K562 (cell line): ENCODE data around the gene RPH3AL. TPM values are rescaled to one million over a fixed set of nuclear protein-coding genes. Genes with fewer than 3 reads are reported as not detected.

Experiments used
- ATAC-seq: fragments of 200-7000 bp; cut with Tn5 transposase; 3 replicates; pipeline ENCODE4 v1.9.1; 2020; ENCODE audit warnings: moderate library complexity
- BruUV-seq: library from RNA; stranded (reverse); fragments of 400-500 nt; replicated peaks from 2 replicates; lab custom pipeline; 2021; lab: Mats Ljungman, UMichigan
- CTCF ChIA-PET: fragments of 300-600 bp; formaldehyde crosslinking; extraction: SDS; loops from one replicate; lab custom pipeline; 2021; ENCODE audit warnings: low intra/inter-chr PET ratio; lab: Yijun Ruan, JAX
- POLR2A ChIA-PET: fragments of 300-600, 350-650 bp; sonication (Branson Sonifier 250); formaldehyde crosslinking; extraction: SDS; loops from one replicate; lab custom pipeline; 2021; ENCODE audit warnings: antibody characterized with exemption, inconsistent platforms; lab: Yijun Ruan, JAX
- DNase-seq, 4 experiments: peaks; one replicate each; pipeline versions ENCODE4 v3.0.0 to v3.0.0-alpha.2; 2011 to 2018; ENCODE audit warnings: low spot score in 3 of 4, mixed read lengths in 3 of 4; ENCODE audit errors: extremely low read depth in 1 of 4
- FAIRE-seq: peaks from 2 replicates; lab custom pipeline; 2011; peaks lifted over from hg19 to GRCh38; lab: Jason Lieb, UNC
- H2AFZ ChIP-seq: 2 replicates; pipeline ENCODE4 v1.6.0; 2011; ENCODE audit warnings: low read depth, low read length, control low read depth, inconsistent platforms
- H3K27ac ChIP-seq: fragments of 200-600 bp; 3 replicates; pipeline ENCODE4 v1.8.0; 2011; ENCODE audit warnings: low read depth, mild to moderate bottlenecking, control low read depth, inconsistent platforms, low read length, moderate library complexity, mixed read lengths; ENCODE audit errors: extremely low read depth
- H3K27me3 ChIP-seq, 2 experiments: fragments of 300-600 bp in 1 of 2; 2 replicates in 1 of 2; 3 replicates in 1 of 2; pipeline versions ENCODE4 v1.6.0 to v1.8.0; 2011; ENCODE audit warnings: inconsistent platforms in 2 of 2, low read length in 2 of 2, mild to moderate bottlenecking in 1 of 2, mixed read lengths in 1 of 2, moderate library complexity in 1 of 2; ENCODE audit not compliant: control insufficient read depth in 2 of 2, insufficient read depth in 2 of 2
- H3K36me3 ChIP-seq: fragments of 300-600 bp; 3 replicates; pipeline ENCODE4 v1.8.0; 2011; ENCODE audit warnings: mild to moderate bottlenecking, low read length, inconsistent platforms; ENCODE audit not compliant: control insufficient read depth, insufficient read depth
- H3K4me1 ChIP-seq, 2 experiments: fragments of 200-600 bp in 1 of 2; replicated peaks in 1 of 2; 2 replicates in 1 of 2; 3 replicates in 1 of 2; pipeline versions ENCODE4 v1.5.1 to v1.8.0; 2011; ENCODE audit warnings: inconsistent platforms in 2 of 2, low read length in 2 of 2, mild to moderate bottlenecking in 1 of 2, mixed read lengths in 1 of 2, moderate library complexity in 1 of 2; ENCODE audit not compliant: control insufficient read depth in 2 of 2, insufficient read depth in 2 of 2
- H3K4me2 ChIP-seq: 2 replicates; pipeline ENCODE4 v1.6.1; 2011; ENCODE audit warnings: low read length, control low read depth, inconsistent platforms, mixed read lengths; ENCODE audit not compliant: insufficient read depth
- H3K4me3 ChIP-seq: fragments of 200-600 bp; sonication (generic), shearing (Covaris generic); 2 replicates; pipeline ENCODE4 v1.5.1; 2016; ENCODE audit warnings: control low read depth, inconsistent platforms
- H3K79me2 ChIP-seq: fragments of 200-600 bp; 3 replicates; pipeline ENCODE4 v1.8.0; 2011; ENCODE audit warnings: low read length, inconsistent platforms; ENCODE audit not compliant: control insufficient read depth, insufficient read depth
- H3K9ac ChIP-seq, 2 experiments: 2 replicates each; pipeline versions ENCODE4 v1.6.0 to v1.6.1; 2011; ENCODE audit warnings: low read depth in 2 of 2, low read length in 2 of 2, control low read depth in 1 of 2, inconsistent platforms in 1 of 2, mild to moderate bottlenecking in 1 of 2, mixed read lengths in 1 of 2; ENCODE audit not compliant: insufficient read depth in 1 of 2
- H3K9me1 ChIP-seq: one replicate; pipeline ENCODE4 v1.6.0; 2011; ENCODE audit warnings: inconsistent platforms, mild to moderate bottlenecking, low read length, moderate library complexity; ENCODE audit not compliant: control insufficient read depth, insufficient read depth
- H3K9me3 ChIP-seq: replicated peaks from 2 replicates; pipeline ENCODE4 v1.5.1; 2011; ENCODE audit warnings: low read depth, low read length, inconsistent platforms; ENCODE audit not compliant: control insufficient read depth, insufficient read depth
- H4K20me1 ChIP-seq: replicated peaks from 2 replicates; pipeline ENCODE4 v1.6.1; 2011; ENCODE audit warnings: low read length, inconsistent platforms, mixed read lengths; ENCODE audit not compliant: control insufficient read depth, insufficient read depth
- BCOR ChIP-seq: fragments of 450-650 bp; IDR thresholded peaks from 2 replicates; pipeline ENCODE4 v1.6.1; 2016
- ETV1 ChIP-seq: fragments of 450-650 bp; conservative IDR thresholded peaks from 2 replicates; pipeline ENCODE4 v1.6.1; 2016; ENCODE audit warnings: missing genetic modification characterization, control low read depth, low read depth, missing compliant biosample characterization
- NR2C1 ChIP-seq, 2 experiments: fragments of 450-650 bp; IDR thresholded peaks; 2 replicates each; pipeline ENCODE4 v1.6.1; 2017; ENCODE audit warnings: mild to moderate bottlenecking in 2 of 2, antibody characterized with exemption in 1 of 2, inconsistent platforms in 1 of 2, missing compliant biosample characterization in 1 of 2, missing genetic modification characterization in 1 of 2
- PCBP1 ChIP-seq: fragments of 200-400 bp; formaldehyde crosslinking; IDR thresholded peaks from 2 replicates; pipeline ENCODE4 v1.6.1; 2018; ENCODE audit warnings: mild to moderate bottlenecking, low read depth, low read length; ENCODE audit not compliant: poor library complexity, severe bottlenecking
- POLR2H ChIP-seq: IDR thresholded peaks from 2 replicates; pipeline ENCODE4 v1.6.1; 2016; ENCODE audit warnings: missing genetic modification characterization, low read depth, mild to moderate bottlenecking, control low read depth, missing compliant biosample characterization, moderate library complexity
- RAD21 ChIP-seq, 2 experiments: fragments of 250-450 bp in 1 of 2; fragments of 450-650 bp in 1 of 2; sonication (Bioruptor Pico) in 1 of 2; formaldehyde crosslinking in 1 of 2; IDR thresholded peaks in 1 of 2; conservative IDR thresholded peaks in 1 of 2; 2 replicates each; pipeline versions ENCODE4 v1.4.0 to v1.8.0; 2020 to 2022; ENCODE audit warnings: mild to moderate bottlenecking in 2 of 2, moderate library complexity in 1 of 2
- RAD51 ChIP-seq: fragments of 450-650 bp; IDR thresholded peaks from 2 replicates; pipeline ENCODE4 v1.7.1; 2016; ENCODE audit warnings: low read depth, mild to moderate bottlenecking, borderline replicate concordance
- RERE ChIP-seq: sonication (generic); formaldehyde crosslinking; IDR thresholded peaks from 2 replicates; pipeline ENCODE4 v1.8.0; 2023; ENCODE audit warnings: missing genetic modification reagents, mild to moderate bottlenecking, borderline replicate concordance
- TRIM24 ChIP-seq, 2 experiments: fragments of 450-650 bp; IDR thresholded peaks; 2 replicates each; pipeline ENCODE4 v1.6.1; 2016
- U2AF2 ChIP-seq: fragments of 200-400 bp; formaldehyde crosslinking; optimal IDR thresholded peaks from 2 replicates; pipeline ENCODE3; 2017; ENCODE audit warnings: low read depth, mild to moderate bottlenecking, low read length
- WHSC1 ChIP-seq: IDR thresholded peaks from one replicate; pipeline ENCODE4 v1.6.1; 2012; ENCODE audit warnings: low read length, control low read depth, inconsistent platforms
- ZFP30 ChIP-seq: fragments of 250-450 bp; sonication (Bioruptor Pico); IDR thresholded peaks from 2 replicates; pipeline ENCODE4 v1.8.0; 2022; ENCODE audit warnings: moderate library complexity, mild to moderate bottlenecking, inconsistent platforms, borderline replicate concordance
- ZNF212 ChIP-seq: fragments of 450-650 bp; formaldehyde crosslinking; IDR thresholded peaks from 2 replicates; pipeline ENCODE4 v1.4.0; 2020; ENCODE audit warnings: mild to moderate bottlenecking
- ZNF23 ChIP-seq: fragments of 250-450 bp; sonication (Bioruptor Pico); IDR thresholded peaks from 2 replicates; pipeline ENCODE4 v1.4.0; 2020; ENCODE audit warnings: mild to moderate bottlenecking
- WGBS: fragments of 100-300 bp; shearing (Covaris generic); methylation state at CpG from one replicate; pipeline ENCODE4 v1.1.6; 2016; ENCODE audit warnings: low coverage, mixed read lengths; ENCODE audit not compliant: insufficient coverage; ENCODE audit errors: missing lambda C conversion rate; 5-methylcytosine and 5-hydroxymethylcytosine counted together
- in situ Hi-C: fragments of 300-500 bp; cut with MboI; formaldehyde crosslinking; loops from 4 replicates; pipeline ENCODE4 v1.15.0; 2018; ENCODE audit warnings: inconsistent platforms, mixed read lengths
- intact Hi-C: fragments of 100-400 bp; cut with micrococcal nuclease; formaldehyde crosslinking; loops from 2 replicates; pipeline ENCODE4 v1.14.2; 2022
- polyA plus RNA-seq, 8 experiments: library from polyadenylated mRNA; depleted of rRNA in 4 of 8; stranded (reverse) in 5 of 8; unstranded in 3 of 8; fragments of >200 nt; fragmentation: Nextera tagmentation in 2 of 8; fragmentation: Illumina TruSeq in 1 of 8; extraction: Ambion mirVana in 2 of 8; extraction: Trizol in 1 of 8; gene quantifications; 2 replicates each; pipeline versions ENCODE4 v1.2.1 to v1.2.3, GENCODE V29; 2011 to 2014; ENCODE audit warnings: inconsistent platforms in 1 of 8, missing spikeins in 1 of 8
- total RNA-seq, 7 experiments: library from RNA; depleted of rRNA in 6 of 7; stranded (reverse); fragments of >200 nt in 6 of 7; fragmentation: Illumina TruSeq in 2 of 7; extraction: Trizol in 2 of 7; gene quantifications; 2 replicates each; pipeline versions ENCODE4 v1.2.1 to v1.2.3, GENCODE V29; 2011 to 2021; ENCODE audit warnings: low replicate concordance in 1 of 7
- TF ChIP-seq, protein P1 (sequence below): fragments of 450-650 bp; conservative IDR thresholded peaks from 2 replicates; pipeline ENCODE4 v1.6.1; 2016; ENCODE audit warnings: missing genetic modification characterization, low read depth, mild to moderate bottlenecking, control low read depth, missing compliant biosample characterization
- TF ChIP-seq, protein P2 (sequence below): sonication (generic); formaldehyde crosslinking; IDR thresholded peaks from 2 replicates; pipeline ENCODE4 v1.9.0; 2022; ENCODE audit warnings: mild to moderate bottlenecking, missing genetic modification reagents

The RPH3AL gene
- total and polyA plus RNA-seq, 9 of the 15 experiments (the other 6 are each of a cell fraction or from before 2014, with no cell fraction given), result 0.18 to 1.7 (median 0.39) TPM

- Histone ChIP-seq H2AFZ (no peak overlapping the region), H3K79me2 (no peaks in the 10 kb centered on the region), H4K20me1 (no peaks in the 10 kb centered on the region), H3K36me3 (no peaks in the 10 kb centered on the region), H3K9me1 (no peaks in the 10 kb centered on the region), H3K27me3 (peaks cover 0 to 24% of the 10 kb centered on the region in 2 experiments; a peak in 2 of 5 replicates), H3K27ac (no peak overlapping the region), H3K9me3 (no peaks in the 10 kb centered on the region), H3K4me2 (no peak overlapping the region), H3K9ac (no peak overlapping the region), H3K4me1 (no peaks in the 10 kb centered on the region), H3K4me3 (no peak overlapping the region)
- no TSS peak for BruUV-seq
- intact Hi-C loops (no loop called here), in situ Hi-C loops (no loop called here)
- WGBS, result 4% methylated on average over 17 of the region's 23 CpGs
- ATAC-seq, result no peak
- DNase-seq, result no peak
- POLR2A ChIA-PET, result no interaction called here
- no peak for FAIRE-seq
- CTCF ChIA-PET, result no interaction called here
- TF ChIP-seq ZNF23 (CRISPR knock-in tag), result no peak
- TF ChIP-seq TRIM24 (IDR thresholded peaks at IDR 0.05), result no peak
- TF ChIP-seq U2AF2, result no peak
- TF ChIP-seq RAD51, result no peak
- no peak for TF ChIP-seq WHSC1
- TF ChIP-seq NR2C1 (IDR thresholded peaks at IDR 0.05), result no peak
- TF ChIP-seq NR2C1 (tag; IDR thresholded peaks at IDR 0.05), result no peak
- no peak for TF ChIP-seq RERE (CRISPR knock-in tag)
- TF ChIP-seq, protein P1, sequence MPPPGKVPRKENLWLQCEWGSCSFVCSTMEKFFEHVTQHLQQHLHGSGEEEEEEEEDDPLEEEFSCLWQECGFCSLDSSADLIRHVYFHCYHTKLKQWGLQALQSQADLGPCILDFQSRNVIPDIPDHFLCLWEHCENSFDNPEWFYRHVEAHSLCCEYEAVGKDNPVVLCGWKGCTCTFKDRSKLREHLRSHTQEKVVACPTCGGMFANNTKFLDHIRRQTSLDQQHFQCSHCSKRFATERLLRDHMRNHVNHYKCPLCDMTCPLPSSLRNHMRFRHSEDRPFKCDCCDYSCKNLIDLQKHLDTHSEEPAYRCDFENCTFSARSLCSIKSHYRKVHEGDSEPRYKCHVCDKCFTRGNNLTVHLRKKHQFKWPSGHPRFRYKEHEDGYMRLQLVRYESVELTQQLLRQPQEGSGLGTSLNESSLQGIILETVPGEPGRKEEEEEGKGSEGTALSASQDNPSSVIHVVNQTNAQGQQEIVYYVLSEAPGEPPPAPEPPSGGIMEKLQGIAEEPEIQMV, result no peak
- TF ChIP-seq ETV1, result no peak
- no peak for TF ChIP-seq RAD21 (CRISPR knock-in tag; conservative IDR thresholded peaks at IDR 0.05 in 1 of 2, IDR thresholded peaks at IDR 0.05 in 1 of 2)
- no peak for TF ChIP-seq ZFP30
- no peak for TF ChIP-seq ZNF212 (CRISPR knock-in tag)
- TF ChIP-seq POLR2H (tag), result no peak
- TF ChIP-seq, protein P2, sequence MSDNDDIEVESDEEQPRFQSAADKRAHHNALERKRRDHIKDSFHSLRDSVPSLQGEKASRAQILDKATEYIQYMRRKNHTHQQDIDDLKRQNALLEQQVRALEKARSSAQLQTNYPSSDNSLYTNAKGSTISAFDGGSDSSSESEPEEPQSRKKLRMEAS (CRISPR knock-in tag), result no peak
- no peak for TF ChIP-seq BCOR
- TF ChIP-seq PCBP1, result no peak
These were observed 105.7 kb downstream of the RPH3AL start for GRCh38 chr17:246851-247421.
